Ishikawa (cell line): ENCODE measurements around the gene STAT4.

Source experiments
- CEBPB ChIP-seq: IDR thresholded peaks from 2 replicates; pipeline ENCODE4 v1.6.1; 2012
- CREB1 ChIP-seq: IDR thresholded peaks from 2 replicates; pipeline ENCODE4 v1.6.1; 2012; ENCODE audit warnings: low read depth
- EGR1 ChIP-seq: IDR thresholded peaks from 2 replicates; pipeline ENCODE4 v1.6.1; 2012
- EP300 ChIP-seq: IDR thresholded peaks from 2 replicates; pipeline ENCODE4 v1.6.1; 2012; ENCODE audit warnings: borderline replicate concordance
- FOXM1 ChIP-seq: IDR thresholded peaks from 2 replicates; pipeline ENCODE4 v1.6.1; 2012; ENCODE audit warnings: low read depth, borderline replicate concordance
- MAX ChIP-seq: IDR thresholded peaks from 2 replicates; pipeline ENCODE4 v1.6.1; 2012
- NFIC ChIP-seq: IDR thresholded peaks from 2 replicates; pipeline ENCODE4 v1.6.1; 2012
- RAD21 ChIP-seq: IDR thresholded peaks from 2 replicates; pipeline ENCODE4 v1.6.1; 2012; ENCODE audit warnings: low read depth
- REST ChIP-seq: IDR thresholded peaks from 2 replicates; pipeline ENCODE4 v1.6.1; 2012; ENCODE audit warnings: low read depth, mild to moderate bottlenecking
- TAF1 ChIP-seq: IDR thresholded peaks from 2 replicates; pipeline ENCODE4 v1.6.1; 2012; ENCODE audit warnings: low read depth, mild to moderate bottlenecking
- TCF12 ChIP-seq: IDR thresholded peaks from 2 replicates; pipeline ENCODE4 v1.6.1; 2012; ENCODE audit warnings: low read depth
- YY1 ChIP-seq: IDR thresholded peaks from 2 replicates; pipeline ENCODE4 v1.6.1; 2012; ENCODE audit warnings: low read depth
- TF ChIP-seq, protein P1 (sequence below): IDR thresholded peaks from 2 replicates; pipeline ENCODE4 v1.6.1; 2012

- TF ChIP-seq YY1: no peak
- no peak for TF ChIP-seq MAX
- TF ChIP-seq EP300: no peak
- TF ChIP-seq NFIC: no peak
- TF ChIP-seq EGR1: no peak
- no peak for TF ChIP-seq RAD21
- no peak for TF ChIP-seq TAF1
- no peak for TF ChIP-seq CREB1
- TF ChIP-seq CEBPB: no peak
- TF ChIP-seq, protein P1, sequence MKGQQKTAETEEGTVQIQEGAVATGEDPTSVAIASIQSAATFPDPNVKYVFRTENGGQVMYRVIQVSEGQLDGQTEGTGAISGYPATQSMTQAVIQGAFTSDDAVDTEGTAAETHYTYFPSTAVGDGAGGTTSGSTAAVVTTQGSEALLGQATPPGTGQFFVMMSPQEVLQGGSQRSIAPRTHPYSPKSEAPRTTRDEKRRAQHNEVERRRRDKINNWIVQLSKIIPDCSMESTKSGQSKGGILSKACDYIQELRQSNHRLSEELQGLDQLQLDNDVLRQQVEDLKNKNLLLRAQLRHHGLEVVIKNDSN: no peak
- no peak for TF ChIP-seq TCF12
- TF ChIP-seq REST: no peak
- TF ChIP-seq FOXM1: no peak
Measured at GRCh38 chr2:190981333-190981732, 169.5 kb downstream of the STAT4 start.
